ENCODE measurements around the gene SMIM11. TPM values are rescaled to one million over a fixed set of nuclear protein-coding genes. Genes with fewer than 3 reads are reported as not detected.

The SMIM11 gene
- total and polyA plus RNA-seq, 10 of the 15 experiments (the other 5 are each of a cell fraction or from before 2014, with no cell fraction given) = 4.8 to 43.1 (median 16.0) TPM

DNA sequence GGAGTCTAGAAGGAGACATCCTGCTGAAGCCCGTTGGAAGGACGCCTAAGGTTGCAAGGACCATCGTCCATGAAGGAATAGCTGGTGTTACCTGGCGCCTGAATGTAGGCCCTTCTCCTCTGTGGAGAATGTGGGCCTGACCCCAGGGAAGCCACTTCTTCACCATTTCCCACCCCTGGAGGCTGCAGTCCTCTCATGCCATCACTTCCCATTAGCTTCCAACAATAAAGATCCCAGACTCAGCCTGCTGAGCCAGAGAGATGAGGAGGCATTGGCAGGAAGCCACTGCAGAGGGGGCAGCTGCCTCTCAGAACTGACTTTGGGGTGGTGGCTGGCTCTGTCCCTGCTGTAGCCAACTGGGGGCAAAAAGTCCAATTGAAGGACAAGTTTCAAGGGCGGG is 32.8 kb upstream of the SMIM11 start:
- Histone ChIP-seq H2AFZ (ENCODE audit: control insufficient read depth, low read depth, low read length) (no peak overlapping the region), H3K4me2 (ENCODE audit: control insufficient read depth, insufficient read depth) (no peak overlapping the region), H3K79me2 (ENCODE audit: control insufficient read depth, insufficient read depth, low read length) (no peaks in the 10 kb centered on the region), H3K9me3 (replicated peaks; ENCODE audit: control insufficient read depth, insufficient read depth, low read length) (no peaks in the 10 kb centered on the region), H4K20me1 (ENCODE audit: control insufficient read depth, insufficient read depth) (no peaks in the 10 kb centered on the region), H3K36me3 (ENCODE audit: control insufficient read depth in 2 of 2, insufficient read depth in 2 of 2, low read length in 1 of 2) (no peaks in the 10 kb centered on the region), H3K4me3 (no peak overlapping the region), H3K9ac (ENCODE audit: control insufficient read depth, insufficient read depth, low read length) (no peak overlapping the region), H3K27ac (ENCODE audit: control insufficient read depth, insufficient read depth) (no peak overlapping the region), H3K27me3 (replicated peaks in 1 of 2; ENCODE audit: control insufficient read depth in 2 of 2, insufficient read depth in 2 of 2, low read length in 1 of 2) (no peaks in the 10 kb centered on the region; a peak in 1 of 4 replicates), H3K4me1 (ENCODE audit: control insufficient read depth, insufficient read depth, low read length) (no peaks in the 10 kb centered on the region)
- DNase-seq (ENCODE audit: low read depth, low spot score) = no peak
- TF ChIP-seq SUZ12 (IDR thresholded peaks at IDR 0.05; ENCODE audit: unreplicated experiment) (no peak), IRF3 (IDR thresholded peaks at IDR 0.05) (no peak), IRF4 (IDR thresholded peaks at IDR 0.05; ENCODE audit: low read depth, low read length) (no peak), HDGF (IDR thresholded peaks at IDR 0.05) (no peak), POLR2A (IDR thresholded peaks at IDR 0.05; ENCODE audit: low read depth, low read length) (no peak), CHD2 (IDR thresholded peaks at IDR 0.05; ENCODE audit: borderline replicate concordance, low read depth, low read length) (no peak), CHD1 (IDR thresholded peaks at IDR 0.05; ENCODE audit: low read depth, low read length) (no peak), NFIC (IDR thresholded peaks at IDR 0.05; ENCODE audit: low read depth, low read length) (no peak), POLR2AphosphoS5 (IDR thresholded peaks at IDR 0.05; ENCODE audit: low read length) (no peak), ZNF622 (IDR thresholded peaks at IDR 0.05) (no peak), ESRRA (IDR thresholded peaks at IDR 0.05; ENCODE audit: low read length) (no peak)
- TF ChIP-seq, protein P1, sequence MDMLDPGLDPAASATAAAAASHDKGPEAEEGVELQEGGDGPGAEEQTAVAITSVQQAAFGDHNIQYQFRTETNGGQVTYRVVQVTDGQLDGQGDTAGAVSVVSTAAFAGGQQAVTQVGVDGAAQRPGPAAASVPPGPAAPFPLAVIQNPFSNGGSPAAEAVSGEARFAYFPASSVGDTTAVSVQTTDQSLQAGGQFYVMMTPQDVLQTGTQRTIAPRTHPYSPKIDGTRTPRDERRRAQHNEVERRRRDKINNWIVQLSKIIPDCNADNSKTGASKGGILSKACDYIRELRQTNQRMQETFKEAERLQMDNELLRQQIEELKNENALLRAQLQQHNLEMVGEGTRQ (IDR thresholded peaks at IDR 0.05; ENCODE audit: borderline replicate concordance, low read depth, low read length) = no peak
- TF ChIP-seq, protein P2, sequence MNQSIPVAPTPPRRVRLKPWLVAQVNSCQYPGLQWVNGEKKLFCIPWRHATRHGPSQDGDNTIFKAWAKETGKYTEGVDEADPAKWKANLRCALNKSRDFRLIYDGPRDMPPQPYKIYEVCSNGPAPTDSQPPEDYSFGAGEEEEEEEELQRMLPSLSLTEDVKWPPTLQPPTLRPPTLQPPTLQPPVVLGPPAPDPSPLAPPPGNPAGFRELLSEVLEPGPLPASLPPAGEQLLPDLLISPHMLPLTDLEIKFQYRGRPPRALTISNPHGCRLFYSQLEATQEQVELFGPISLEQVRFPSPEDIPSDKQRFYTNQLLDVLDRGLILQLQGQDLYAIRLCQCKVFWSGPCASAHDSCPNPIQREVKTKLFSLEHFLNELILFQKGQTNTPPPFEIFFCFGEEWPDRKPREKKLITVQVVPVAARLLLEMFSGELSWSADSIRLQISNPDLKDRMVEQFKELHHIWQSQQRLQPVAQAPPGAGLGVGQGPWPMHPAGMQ (IDR thresholded peaks at IDR 0.05; ENCODE audit: borderline replicate concordance) = no peak
- FAIRE-seq = no peak
- 49% methylated on average over 5 of the region's 5 CpGs for WGBS (ENCODE audit: insufficient coverage, insufficient replicate concordance, low lambda C conversion rate, missing lambda C conversion rate)
- in situ Hi-C loops (cut with MboI) = no loop called here
- ATAC-seq = no peak
- BruUV-seq (replicated peaks) = no TSS peak
- POLR2A ChIA-PET = no interaction called here
- CTCF ChIA-PET = interaction anchor here (4.2 kb wide), 1 partner anchor 419 kb away, joined by 21 read pairs; no protein-coding TSS in a partner anchor
- SMC1A ChIA-PET (ENCODE audit: uncharacterized antibody, unreplicated experiment) = interaction anchor here (1.4 kb wide), 1 partner anchor 419 kb away, joined by 4 read pairs; no protein-coding TSS in a partner anchor
- intact Hi-C loops (cut with micrococcal nuclease; ENCODE audit: unreplicated experiment) = no loop called here
- RAD21 ChIA-PET (ENCODE audit: unreplicated experiment) = interaction anchor here (1.3 to 2.7 kb wide), 2 partner anchors 12 to 419 kb away, joined by 3 to 16 read pairs; no protein-coding TSS in a partner anchor
